GM18520 (cell line): ENCODE measurements around the gene HLA-DQA2.
"Not testable (repeated sequence)": the region's sequence is repeated elsewhere in the genome, so short reads cannot be mapped to it uniquely, and the experiment has no call there.

ENCODE experiments used
- ATAC-seq: cut with Tn5 transposase; IDR thresholded peaks from one replicate; pipeline ENCODE4 v1.9.1; 2021; ENCODE audit not compliant: unreplicated experiment

HLA-DQA2 gene

DNA sequence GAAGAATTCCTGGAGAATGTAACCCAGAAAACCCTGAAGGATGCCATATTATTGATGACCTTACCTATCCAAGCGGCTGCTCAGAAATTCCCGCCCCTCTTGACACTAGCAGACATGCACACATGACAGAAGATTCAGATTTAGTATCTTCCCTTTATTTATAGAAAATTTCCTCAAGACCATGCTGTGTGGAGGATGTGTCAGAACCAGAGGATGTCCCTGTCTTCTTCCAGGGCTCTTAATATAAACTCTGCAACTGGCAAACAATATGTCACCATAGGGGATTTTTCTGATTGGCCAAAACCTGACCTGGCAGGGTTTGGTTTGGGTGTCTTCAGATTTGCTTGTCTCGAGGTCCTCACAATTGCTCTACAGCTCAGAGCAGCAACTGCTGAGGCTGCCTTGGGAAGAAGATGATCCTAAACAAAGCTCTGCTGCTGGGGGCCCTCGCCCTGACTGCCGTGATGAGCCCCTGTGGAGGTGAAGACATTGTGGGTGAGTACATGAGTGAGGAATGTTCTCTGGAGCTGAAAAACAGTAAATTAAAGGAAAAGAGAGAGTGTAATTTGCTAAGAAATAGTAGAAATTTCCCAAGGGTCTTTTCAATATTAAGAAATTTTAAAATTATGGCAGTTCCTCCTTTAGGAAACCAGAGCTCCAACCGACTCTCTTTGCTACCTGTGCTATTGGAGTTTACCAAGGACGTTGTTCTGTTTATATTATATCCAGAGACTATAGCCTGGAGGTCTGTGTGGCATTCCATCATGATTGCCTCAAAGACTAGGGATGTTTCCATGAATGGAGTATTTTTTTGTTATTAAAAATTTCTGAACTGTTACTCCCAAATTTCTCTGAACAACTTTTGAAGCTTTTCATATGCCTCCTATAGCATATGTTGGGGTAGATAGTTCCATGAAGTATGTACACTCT lies at the start of gene HLA-DQA2:
Gene HLA-DQA2, plus strand, starts transcription at position 361 of the 930 bp plus-strand sequence. Its CDS starts 53 bp downstream, at position 414.
- ATAC-seq, result no peak

DNA sequence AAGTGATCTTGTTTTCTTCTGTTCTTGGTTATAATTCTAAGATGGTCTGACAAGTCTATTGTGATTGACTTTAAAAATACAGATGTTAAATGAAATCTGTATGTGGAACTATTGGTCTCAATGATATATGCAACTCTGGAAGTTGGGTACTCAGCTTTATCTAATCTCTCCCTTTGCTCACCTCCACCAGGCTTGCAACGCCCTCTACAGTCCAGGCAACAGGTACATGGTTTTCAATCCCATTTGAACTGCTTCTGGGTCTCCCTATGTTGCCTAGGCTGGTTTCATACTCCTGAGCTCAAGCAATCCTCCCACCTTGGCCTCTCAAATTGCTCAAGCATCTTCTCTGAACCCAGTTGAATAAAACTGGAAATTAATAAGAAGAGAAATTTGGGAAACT lies 49.2 kb upstream of the HLA-DQA2 start:
- ATAC-seq, result peak; percentile 47

DNA sequence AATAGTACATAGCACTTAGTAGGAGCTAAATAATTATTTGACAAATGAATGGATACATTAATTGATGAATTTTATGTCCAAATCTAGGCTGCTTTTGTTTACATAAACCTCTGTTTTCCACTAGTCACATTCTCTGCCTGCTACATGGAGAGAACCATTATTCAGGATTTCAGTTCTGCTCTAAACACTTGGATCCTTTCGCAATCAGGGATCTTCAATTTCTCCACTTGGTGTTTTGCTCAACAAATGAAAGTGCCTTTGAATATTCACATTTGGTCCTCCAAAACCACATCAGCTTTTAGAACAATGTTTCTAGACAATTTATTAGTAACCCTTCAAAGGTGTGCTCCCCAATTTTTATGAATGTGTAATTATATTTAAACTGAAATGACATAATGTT lies 44.2 kb upstream of the HLA-DQA2 start:
- ATAC-seq, result no peak

DNA sequence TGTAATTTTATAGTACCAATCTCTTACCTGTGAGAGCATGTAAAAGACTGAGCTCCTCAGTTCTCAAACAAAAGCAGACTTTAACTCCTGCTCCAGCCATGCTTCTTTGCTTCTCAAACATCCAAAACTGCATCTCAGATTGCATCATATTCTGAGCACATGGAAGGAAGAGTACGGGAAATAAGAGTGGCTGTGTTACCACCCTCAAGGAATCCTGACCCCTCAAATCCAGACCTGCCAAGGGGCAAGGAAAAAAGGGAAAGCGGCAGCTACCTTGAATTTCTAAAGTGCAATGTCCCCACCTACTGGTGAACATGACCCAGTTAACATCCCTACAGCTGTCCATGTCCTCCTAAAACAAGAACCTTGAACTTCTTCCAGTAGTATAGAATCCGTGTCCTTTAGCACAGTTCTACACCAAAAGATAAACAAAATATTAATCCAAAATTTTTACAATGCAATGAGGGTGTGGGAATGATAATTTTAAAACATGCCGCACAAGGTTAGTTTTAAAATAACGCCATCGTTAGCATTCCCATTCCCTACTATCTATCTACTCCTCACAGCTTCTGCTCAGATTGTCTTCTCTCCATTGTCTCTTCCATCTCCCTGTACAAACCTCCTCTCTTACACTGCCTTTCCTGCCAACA lies 40.7 kb upstream of the HLA-DQA2 start:
- ATAC-seq, result no peak

DNA sequence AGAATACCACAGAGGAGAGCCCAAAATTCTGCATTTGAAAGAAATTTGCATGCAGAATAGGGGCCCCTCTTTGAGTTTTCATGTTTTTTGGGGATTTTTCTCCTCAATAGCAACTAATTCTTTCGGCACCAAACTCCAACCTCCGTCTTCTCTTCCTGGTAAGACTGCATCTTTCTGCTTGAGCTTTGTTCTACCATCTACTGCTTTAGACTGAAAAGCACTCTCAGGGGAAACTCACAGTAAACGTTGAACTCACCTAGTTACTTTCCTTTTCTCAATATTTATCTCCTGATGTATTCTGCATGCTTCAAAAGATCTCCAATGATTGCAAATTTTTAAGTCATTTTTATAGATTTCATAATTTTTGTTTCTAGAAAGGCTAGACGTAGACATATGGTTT lies 37.8 kb upstream of the HLA-DQA2 start:
- ATAC-seq, result no peak

DNA sequence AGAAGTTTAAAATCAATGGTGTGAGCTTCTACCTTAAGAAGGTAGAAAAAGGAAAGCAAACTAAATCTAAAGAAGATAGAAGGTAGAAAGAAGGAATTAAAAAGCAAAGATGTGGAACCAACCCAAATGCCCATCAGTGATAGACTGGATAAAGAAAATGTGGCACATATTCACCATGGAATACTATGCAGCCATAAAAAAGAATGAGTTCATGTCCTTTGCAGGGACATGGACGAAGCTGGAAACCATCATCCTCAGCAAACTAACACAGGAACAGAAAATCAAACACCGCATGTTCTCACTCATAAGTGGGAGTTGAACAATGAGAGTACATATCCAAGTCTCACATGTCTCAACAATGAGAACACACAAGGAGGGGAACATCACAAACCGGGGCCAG lies 36.0 kb upstream of the HLA-DQA2 start:
- ATAC-seq, result not testable (repeated sequence)

DNA sequence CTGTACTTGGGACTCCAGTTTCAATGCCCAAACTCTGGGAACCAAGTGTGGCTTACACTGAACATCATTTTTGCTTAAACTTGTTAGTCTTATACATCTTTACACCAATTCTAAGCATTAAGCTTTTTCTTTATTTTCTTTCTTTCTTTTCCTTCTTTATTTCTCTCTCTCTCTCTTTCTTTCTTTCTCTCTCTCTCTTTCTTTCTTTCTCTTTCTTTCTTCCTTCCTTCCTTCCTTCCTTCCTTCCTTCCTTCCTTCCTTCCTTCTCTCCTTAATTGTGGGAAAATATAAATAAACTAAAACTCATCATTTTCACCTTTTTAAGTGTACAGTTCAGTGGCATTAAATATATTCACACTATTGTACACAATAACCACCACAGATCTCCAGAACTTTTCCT lies 31.6 kb upstream of the HLA-DQA2 start:
- no peak for ATAC-seq

DNA sequence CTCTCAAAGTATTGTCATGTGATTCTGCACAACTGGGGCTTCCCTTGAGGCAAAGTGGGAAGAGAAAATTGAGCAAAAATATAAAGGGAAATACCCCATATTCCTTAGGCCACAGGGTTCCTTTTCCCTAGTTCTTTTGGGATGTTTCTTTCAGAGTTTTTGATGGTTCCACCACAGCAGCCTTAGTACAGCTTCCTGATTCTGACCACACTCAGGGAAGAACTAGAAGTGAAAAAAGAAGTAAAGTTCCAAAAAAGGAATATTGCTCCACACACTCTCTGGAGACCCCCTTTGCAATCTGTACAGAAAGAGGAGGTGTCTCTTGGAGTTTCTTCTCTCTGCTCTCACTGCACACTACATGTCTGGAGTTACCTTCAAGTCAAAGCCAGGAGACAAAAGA lies 27.9 kb upstream of the HLA-DQA2 start:
- ATAC-seq, result no peak

DNA sequence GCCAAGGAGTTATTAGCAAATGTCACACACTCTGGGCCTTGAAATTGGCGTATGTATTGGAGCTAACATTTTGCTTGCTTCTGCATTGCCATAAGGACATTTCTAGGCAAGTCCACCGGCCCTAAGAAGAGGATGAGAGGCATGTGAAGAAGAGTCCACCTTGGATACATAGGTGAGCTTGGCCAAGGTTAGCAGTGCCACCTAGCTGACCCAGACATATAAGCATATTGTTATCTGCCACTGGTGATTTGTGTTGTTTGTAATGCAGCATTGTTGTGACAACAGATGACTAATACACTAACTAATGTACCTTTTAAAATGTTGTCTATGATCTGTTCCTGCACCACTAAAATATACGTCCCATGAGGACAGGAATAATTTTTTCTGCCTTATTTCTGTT lies 24.8 kb upstream of the HLA-DQA2 start:
- ATAC-seq, result no peak

DNA sequence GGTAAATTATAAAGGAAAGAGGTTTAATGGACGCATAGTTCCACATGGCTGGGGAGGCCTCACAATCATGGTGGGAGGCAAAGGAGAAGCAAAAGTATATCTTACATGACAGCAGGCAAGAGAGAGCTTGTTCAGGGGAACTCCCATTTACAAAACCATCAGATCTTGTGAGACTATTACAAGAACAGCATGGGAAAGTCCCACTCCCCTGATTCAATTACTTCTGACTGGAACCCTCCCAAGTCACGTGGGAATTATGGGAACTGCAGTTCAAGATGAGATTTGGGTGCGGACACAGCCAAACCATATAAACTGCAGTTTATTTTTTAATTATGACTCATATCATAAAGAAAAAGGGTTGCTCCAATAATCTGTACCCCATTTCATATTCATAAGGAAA lies 22.3 kb upstream of the HLA-DQA2 start:
- no peak for ATAC-seq

DNA sequence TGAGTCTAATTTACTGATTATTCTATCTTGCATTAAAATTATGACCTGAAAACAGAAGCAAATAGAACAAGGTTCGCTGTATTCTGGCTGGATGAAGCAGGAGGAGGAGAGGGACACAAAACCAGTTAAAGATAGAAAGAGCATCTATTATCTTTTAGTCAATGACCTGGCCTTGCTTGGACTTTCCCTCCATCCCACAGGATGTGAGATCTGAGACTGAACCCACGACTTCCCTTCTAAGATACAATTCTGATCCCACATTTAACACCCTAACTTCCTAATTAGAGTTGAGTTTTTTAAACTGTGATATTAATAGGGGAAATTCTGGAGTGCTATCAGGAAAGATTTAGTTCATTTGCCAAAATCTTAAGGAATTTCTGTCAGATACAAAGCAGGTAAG lies 3.1 kb upstream of the HLA-DQA2 start:
- ATAC-seq, result no peak

DNA sequence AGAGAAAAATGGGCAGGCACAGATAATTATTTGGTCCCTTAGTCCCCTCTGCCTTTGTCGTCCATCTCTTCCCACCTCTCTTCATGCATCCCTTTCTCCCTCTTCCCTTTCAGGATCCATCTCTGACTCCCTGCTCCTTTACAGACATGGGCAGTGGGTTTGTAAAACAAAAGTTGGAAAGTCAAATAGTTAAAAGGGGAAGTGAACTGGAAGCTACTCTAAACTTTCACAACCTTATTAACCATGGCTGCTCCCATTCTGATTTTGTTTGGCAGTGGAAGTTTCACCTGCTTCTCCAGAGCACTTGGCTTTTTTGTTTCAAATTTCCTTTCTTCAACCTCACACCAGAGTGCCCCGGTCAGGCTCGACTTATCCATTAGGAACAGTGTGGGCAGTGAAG lies 1.2 kb downstream of the HLA-DQA2 start:
- ATAC-seq, result no peak

DNA sequence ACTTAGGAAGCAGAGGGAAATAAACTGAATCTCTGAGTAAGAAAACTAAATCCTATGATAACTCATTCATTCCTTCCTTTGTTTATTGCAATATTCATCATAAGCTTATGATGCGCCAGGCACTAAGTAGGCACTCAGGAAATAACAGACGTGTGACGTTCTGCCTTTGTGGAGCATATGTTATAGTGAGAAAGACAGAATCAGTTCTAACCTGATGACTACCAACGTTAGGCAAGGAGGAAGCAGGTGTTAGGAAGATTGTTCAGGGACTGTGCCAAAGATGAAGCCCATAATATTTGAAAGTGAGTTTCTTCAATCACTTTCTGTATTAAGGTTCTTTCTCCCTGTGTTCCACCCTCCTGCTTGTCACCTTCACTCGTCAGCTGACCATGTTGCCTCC lies 3.6 kb downstream of the HLA-DQA2 start:
- ATAC-seq, result no peak

DNA sequence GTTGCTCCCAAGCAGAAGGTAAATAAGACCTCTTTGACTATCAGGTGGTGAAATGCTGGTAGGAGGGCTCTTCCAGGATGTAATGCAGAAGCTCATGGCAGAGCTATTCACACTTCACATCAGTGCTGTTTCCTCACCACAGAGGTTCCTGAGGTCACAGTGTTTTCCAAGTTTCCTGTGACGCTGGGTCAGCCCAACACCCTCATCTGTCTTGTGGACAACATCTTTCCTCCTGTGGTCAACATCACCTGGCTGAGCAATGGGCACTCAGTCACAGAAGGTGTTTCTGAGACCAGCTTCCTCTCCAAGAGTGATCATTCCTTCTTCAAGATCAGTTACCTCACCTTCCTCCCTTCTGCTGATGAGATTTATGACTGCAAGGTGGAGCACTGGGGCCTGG lies 4.5 kb downstream of the HLA-DQA2 start:
- ATAC-seq, result not testable (repeated sequence)

DNA sequence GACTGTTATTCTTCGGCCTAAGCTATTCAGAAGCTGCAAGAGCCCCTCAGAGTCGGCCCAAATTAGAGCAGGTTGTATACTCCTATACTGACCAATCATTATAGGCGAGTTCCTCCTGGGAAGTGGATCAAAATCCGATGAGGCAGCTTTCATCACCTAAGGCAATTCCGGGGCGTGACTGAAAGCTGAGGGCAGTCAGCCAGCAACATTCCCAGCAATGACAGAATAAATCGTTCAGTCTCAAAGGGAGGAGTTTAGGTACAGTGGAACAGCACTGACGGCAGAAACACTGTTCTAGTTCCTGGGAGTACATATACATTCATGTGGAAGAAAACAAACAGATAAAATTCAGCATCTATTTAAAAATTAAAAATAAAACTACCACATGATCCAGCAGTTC lies 11.4 kb downstream of the HLA-DQA2 start:
- no peak for ATAC-seq

DNA sequence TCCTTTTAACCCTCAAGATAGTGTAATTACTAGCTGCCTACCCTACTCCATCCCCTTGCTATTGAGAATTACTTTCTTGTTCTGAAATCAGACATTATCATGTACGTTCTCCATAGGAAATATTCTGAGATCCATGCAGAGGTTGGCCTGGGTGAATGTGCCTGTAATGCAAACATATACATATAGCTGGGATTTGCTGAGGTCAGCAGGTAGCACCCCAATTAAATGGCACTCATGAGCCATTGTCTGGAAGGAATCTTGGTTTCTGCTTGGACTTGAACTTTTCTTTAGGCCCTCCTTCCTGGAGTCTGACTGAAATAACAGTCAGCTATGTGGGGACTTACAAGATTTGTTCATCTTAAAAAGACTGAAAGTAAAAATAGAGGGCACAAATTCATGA lies 18.5 kb downstream of the HLA-DQA2 start:
- no peak for ATAC-seq

DNA sequence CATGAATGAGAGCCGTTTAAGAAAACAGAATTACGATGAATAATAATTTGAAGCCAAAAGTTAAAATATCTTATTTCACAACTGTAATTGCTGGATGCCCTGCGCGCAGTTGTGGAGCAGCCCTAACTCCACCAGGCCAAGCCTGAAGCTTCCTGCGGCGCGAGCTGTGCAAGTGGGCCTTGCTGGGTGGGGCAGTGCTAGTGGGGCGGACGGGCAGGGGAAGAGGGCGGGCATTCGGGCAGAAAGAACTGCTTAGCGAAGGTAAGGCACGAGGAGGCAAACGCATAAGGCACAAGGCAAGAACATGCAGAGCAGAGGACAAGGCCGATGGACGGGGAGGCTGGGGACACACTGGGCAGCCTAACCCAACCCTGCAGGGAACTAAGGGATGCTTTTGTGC lies 19.9 kb downstream of the HLA-DQA2 start:
- no peak for ATAC-seq

DNA sequence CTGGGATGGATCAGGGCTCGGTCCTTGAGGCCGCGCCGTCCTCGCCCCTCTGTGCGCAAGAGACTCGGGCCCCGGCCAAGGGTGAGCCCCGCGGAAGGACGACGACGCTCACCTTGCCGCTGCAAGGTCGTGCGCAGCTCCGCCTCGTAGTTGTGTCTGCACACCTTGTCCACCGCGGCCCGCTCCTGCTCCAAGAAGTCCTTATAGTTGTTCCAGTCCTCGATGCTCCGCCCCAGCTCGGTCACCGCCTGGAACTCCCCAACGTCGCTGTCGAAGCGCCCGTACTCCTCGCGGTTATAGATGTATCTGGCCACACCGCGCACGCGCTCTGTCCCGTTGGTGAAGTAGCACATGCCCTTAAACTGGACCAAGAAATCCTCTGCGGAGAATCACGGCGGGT lies 20.4 kb downstream of the HLA-DQA2 start:
- ATAC-seq, result no peak

DNA sequence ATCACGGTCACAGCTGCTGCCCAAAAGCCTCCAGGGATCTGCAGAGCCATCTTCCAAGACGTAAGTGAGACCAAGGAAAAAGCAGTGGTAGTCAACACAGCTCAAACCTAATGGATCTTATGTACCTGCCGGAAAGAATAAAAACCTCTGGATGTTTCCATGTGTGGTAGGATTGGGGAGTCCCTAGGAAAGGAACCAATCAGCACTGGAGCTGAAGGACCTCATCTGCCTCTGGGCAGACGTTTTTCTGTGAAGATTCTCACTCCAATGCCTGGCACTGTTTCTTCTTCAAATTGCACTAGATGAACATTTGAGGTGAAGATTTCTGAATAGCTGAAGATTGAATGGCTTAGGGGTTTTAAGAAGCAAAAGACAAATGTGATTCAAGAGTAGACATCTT lies 22.2 kb downstream of the HLA-DQA2 start, which contains the start of gene HLA-DQB2:
Gene HLA-DQB2, minus strand, starts transcription at position 112 of the 400 bp plus-strand sequence. Its CDS starts 62 bp downstream, at position 50.
- no peak for ATAC-seq

DNA sequence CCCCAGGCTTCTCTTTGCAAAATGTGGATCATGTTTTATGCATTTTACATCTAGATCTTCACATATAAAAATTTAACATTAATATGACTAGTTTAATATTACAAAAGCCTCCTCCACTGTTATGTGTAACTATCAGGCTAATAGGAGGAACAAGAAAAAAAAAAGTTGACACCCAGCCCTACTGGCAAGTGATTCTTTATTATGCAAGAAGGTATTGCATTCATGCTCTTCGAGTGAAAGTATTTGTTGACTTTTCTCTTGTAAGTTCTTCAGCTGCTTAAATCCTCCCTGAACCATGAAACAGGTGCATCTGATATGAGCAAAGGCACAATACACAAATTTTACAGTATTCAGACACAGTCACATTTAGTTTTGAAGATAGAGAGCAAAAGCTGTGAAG lies 22.9 kb downstream of the HLA-DQA2 start:
- no peak for ATAC-seq

DNA sequence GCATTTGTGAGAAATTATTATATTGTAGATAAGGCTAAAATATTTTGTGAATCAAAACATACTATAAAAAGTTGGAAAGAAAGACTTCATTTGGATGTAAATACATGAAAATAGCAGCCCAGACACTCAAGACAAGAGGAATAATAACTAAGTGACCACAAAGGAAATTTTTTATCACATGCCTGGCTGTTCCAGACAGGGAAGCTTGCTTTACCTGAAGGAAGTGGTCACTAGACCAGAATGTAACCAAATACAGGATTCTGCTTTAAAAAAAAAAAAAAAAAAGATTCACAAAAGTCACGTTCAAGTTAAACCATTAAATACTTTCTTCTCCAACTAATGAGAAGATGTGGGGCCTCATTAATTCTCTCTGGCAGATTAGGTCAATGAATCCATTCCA lies 31.5 kb downstream of the HLA-DQA2 start:
- ATAC-seq, result no peak

DNA sequence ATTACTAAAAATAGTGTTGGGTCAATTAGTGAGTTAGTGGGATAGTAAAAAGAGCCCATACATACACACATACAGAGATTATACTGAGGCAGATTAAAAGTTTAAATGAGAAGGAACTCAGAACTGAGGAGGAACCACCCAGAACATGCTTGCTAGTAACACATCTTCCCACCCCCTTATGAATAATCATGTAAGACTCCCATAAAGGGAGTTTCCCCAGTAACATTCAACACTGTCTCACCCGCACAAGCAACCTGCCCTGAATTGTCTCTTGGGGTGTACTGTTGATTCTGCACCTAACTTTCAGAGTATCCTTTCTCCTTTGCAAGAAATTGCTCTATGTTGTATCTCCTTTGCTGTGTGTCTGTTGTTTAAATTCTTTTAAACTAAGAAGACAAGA lies 33.2 kb downstream of the HLA-DQA2 start:
- ATAC-seq, result no peak
